IgD-negative memory B cell (primary cell): ENCODE measurements around the gene CTSV. TPM values are rescaled to one million over a fixed set of nuclear protein-coding genes. Genes with fewer than 3 reads are reported as not detected.
"Not testable (repeated sequence)": the region's sequence is repeated elsewhere in the genome, so short reads cannot be mapped to it uniquely, and the experiment has no call there.

Experiments used
- H3K27ac Mint-ChIP-seq, 3 donors: one replicate each; pipeline ENCODE4 v1.8.0; 2020 to 2022; ENCODE audit warnings: mild to moderate bottlenecking in 3 of 3, mixed read lengths in 3 of 3, moderate library complexity in 1 of 3
- H3K27me3 Mint-ChIP-seq: one replicate; pipeline ENCODE4 v1.8.0; 2021; ENCODE audit warnings: mixed read lengths
- H3K36me3 Mint-ChIP-seq: one replicate; pipeline ENCODE4 v1.8.0; 2020; ENCODE audit warnings: mild to moderate bottlenecking, mixed read lengths
- H3K4me1 Mint-ChIP-seq, 3 donors: one replicate each; pipeline ENCODE4 v1.8.0; 2020 to 2022; ENCODE audit warnings: mixed read lengths in 3 of 3, mild to moderate bottlenecking in 1 of 3
- H3K4me3 Mint-ChIP-seq, 4 donors: one replicate each; pipeline ENCODE4 v1.8.0; 2020 to 2022; ENCODE audit warnings: mild to moderate bottlenecking in 4 of 4, mixed read lengths in 4 of 4, moderate library complexity in 3 of 4
- H3K9me3 Mint-ChIP-seq, 3 donors: one replicate each; pipeline ENCODE4 v1.8.0; 2020 to 2021; ENCODE audit warnings: mixed read lengths in 3 of 3, mild to moderate bottlenecking in 1 of 3
- polyA plus RNA-seq: library from polyadenylated mRNA; unstranded; fragments of 300-500 nt; fragmentation: Illumina TruSeq; gene quantifications from one replicate; pipeline ENCODE4 v1.2.3, GENCODE V29; 2021

CTSV gene
- polyA plus RNA-seq, 1 donor from 2014 or later, result not detected

GRCh38 chr9:96999733-97000132, 39.2 kb downstream of the CTSV start:
- peaks cover 18 to 26% (median 23%) of the 10 kb centered on the region in 3 donors for H3K4me1 Mint-ChIP-seq
- H3K27me3 Mint-ChIP-seq, H3K4me3 Mint-ChIP-seq: not testable (repeated sequence)

GRCh38 chr9:96997009-96997701, 41.8 kb downstream of the CTSV start:
- H3K4me3 Mint-ChIP-seq, H3K36me3 Mint-ChIP-seq, H3K9me3 Mint-ChIP-seq, H3K27ac Mint-ChIP-seq, H3K27me3 Mint-ChIP-seq: not testable (repeated sequence)
- peaks cover 14 to 22% (median 17%) of the 10 kb centered on the region in 3 donors for H3K4me1 Mint-ChIP-seq

More at GRCh38 chr9:96999733-97000132, 39.2 kb downstream of the CTSV start:
- H3K9me3 Mint-ChIP-seq, H3K27ac Mint-ChIP-seq, H3K36me3 Mint-ChIP-seq: not testable (repeated sequence)

- H3K27ac Mint-ChIP-seq, H3K4me3 Mint-ChIP-seq, H3K27me3 Mint-ChIP-seq, H3K36me3 Mint-ChIP-seq, H3K9me3 Mint-ChIP-seq: not testable (repeated sequence)
- peaks cover 11 to 18% (median 13%) of the 10 kb centered on the region in 3 donors for H3K4me1 Mint-ChIP-seq
Observed at GRCh38 chr9:96994531-96995016, 44.4 kb downstream of the CTSV start.

- peaks cover 13 to 19% (median 16%) of the 10 kb centered on the region in 3 donors for H3K4me1 Mint-ChIP-seq
- H3K27ac Mint-ChIP-seq, H3K4me3 Mint-ChIP-seq, H3K9me3 Mint-ChIP-seq, H3K36me3 Mint-ChIP-seq, H3K27me3 Mint-ChIP-seq: not testable (repeated sequence)
Observed at GRCh38 chr9:96992303-96992702, 46.6 kb downstream of the CTSV start.

GRCh38 chr9:96989747-96990318, 49.1 kb downstream of the CTSV start:
- peak overlapping the region in 1 of 3 donors; percentile 43 for H3K27ac Mint-ChIP-seq
- H3K4me1 Mint-ChIP-seq, result peaks cover 11 to 21% (median 14%) of the 10 kb centered on the region in 3 donors
- H3K36me3 Mint-ChIP-seq, H3K27me3 Mint-ChIP-seq, H3K4me3 Mint-ChIP-seq, H3K9me3 Mint-ChIP-seq: not testable (repeated sequence)

GRCh38 chr9:96984887-96985286, 54.1 kb downstream of the CTSV start:
- H3K27ac Mint-ChIP-seq, H3K9me3 Mint-ChIP-seq, H3K4me3 Mint-ChIP-seq, H3K36me3 Mint-ChIP-seq, H3K27me3 Mint-ChIP-seq: not testable (repeated sequence)
- peaks cover 7 to 12% (median 9%) of the 10 kb centered on the region in 3 donors for H3K4me1 Mint-ChIP-seq

GRCh38 chr9:96984139-96984538, 54.8 kb downstream of the CTSV start:
- H3K4me3 Mint-ChIP-seq, H3K27me3 Mint-ChIP-seq, H3K27ac Mint-ChIP-seq, H3K36me3 Mint-ChIP-seq, H3K9me3 Mint-ChIP-seq: not testable (repeated sequence)
- H3K4me1 Mint-ChIP-seq, result peaks cover 6 to 11% (median 10%) of the 10 kb centered on the region in 3 donors

GRCh38 chr9:96983496-96984122, 55.3 kb downstream of the CTSV start:
- H3K36me3 Mint-ChIP-seq, H3K4me3 Mint-ChIP-seq, H3K27ac Mint-ChIP-seq, H3K27me3 Mint-ChIP-seq, H3K9me3 Mint-ChIP-seq: not testable (repeated sequence)
- H3K4me1 Mint-ChIP-seq, result peaks cover 6 to 10% (median 10%) of the 10 kb centered on the region in 3 donors

Other genes starting within 250 kb of the CTSV start
- 1.8 TPM for gene ZNF782, start 184.6 kb downstream of the CTSV start, polyA plus RNA-seq
- 0.19 TPM for gene NUTM2G, start 110.3 kb downstream of the CTSV start, polyA plus RNA-seq